Measurements from ENCODE around the gene NTMT1. TPM values are rescaled to one million over a fixed set of nuclear protein-coding genes. Genes with fewer than 3 reads are reported as not detected.
"Not testable (repeated sequence)": the region's sequence is repeated elsewhere in the genome, so short reads cannot be mapped to it uniquely, and the experiment has no call there.

The NTMT1 gene
- total RNA-seq, 1 donor from 2014 or later, result 15.5 TPM

DNA sequence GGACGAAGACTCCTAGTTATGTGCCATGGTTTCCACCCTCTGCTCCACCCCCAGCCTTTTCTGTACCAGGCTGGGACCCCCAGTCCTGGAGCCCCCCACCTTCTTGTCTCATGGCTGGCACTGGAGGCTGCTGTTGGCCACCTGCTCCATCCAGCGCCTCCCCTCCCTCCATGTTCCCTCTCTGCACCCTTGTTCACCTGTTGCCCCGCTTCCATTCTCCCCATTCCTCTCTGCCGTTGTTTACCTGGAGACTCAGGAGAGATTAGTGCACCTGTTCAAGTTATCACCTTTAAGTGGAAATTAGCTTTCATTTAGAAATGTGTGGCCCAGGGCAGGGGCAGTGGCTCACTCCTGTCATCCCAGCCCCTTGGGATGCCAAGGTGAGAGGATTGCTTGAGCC is 7.2 kb downstream of the NTMT1 start:
- DNase-seq (ENCODE audit: extremely low spot score in 2 of 2), result no peak
- TF ChIP-seq POLR2AphosphoS5 (IDR thresholded peaks at IDR 0.05; ENCODE audit: insufficient read depth in 1 of 2, low read depth in 1 of 2) (no peak), POLR2A (IDR thresholded peaks at IDR 0.05) (no peak)
- TF ChIP-seq, protein P1, sequence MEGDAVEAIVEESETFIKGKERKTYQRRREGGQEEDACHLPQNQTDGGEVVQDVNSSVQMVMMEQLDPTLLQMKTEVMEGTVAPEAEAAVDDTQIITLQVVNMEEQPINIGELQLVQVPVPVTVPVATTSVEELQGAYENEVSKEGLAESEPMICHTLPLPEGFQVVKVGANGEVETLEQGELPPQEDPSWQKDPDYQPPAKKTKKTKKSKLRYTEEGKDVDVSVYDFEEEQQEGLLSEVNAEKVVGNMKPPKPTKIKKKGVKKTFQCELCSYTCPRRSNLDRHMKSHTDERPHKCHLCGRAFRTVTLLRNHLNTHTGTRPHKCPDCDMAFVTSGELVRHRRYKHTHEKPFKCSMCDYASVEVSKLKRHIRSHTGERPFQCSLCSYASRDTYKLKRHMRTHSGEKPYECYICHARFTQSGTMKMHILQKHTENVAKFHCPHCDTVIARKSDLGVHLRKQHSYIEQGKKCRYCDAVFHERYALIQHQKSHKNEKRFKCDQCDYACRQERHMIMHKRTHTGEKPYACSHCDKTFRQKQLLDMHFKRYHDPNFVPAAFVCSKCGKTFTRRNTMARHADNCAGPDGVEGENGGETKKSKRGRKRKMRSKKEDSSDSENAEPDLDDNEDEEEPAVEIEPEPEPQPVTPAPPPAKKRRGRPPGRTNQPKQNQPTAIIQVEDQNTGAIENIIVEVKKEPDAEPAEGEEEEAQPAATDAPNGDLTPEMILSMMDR (IDR thresholded peaks at IDR 0.05), result no peak
- H3K9me3 ChIP-seq, result no peaks in the 10 kb centered on the region
- peaks cover 38% of the 10 kb centered on the region for H3K4me1 ChIP-seq
- intact Hi-C loops (cut with DNase I), result no loop called here
- no peak overlapping the region for H3K4me3 ChIP-seq
- peaks cover 3 to 57% of the 10 kb centered on the region in 2 donors for H3K36me3 ChIP-seq
- no peak overlapping the region for H3K27ac ChIP-seq
- no peaks in the 10 kb centered on the region for H3K27me3 ChIP-seq

DNA sequence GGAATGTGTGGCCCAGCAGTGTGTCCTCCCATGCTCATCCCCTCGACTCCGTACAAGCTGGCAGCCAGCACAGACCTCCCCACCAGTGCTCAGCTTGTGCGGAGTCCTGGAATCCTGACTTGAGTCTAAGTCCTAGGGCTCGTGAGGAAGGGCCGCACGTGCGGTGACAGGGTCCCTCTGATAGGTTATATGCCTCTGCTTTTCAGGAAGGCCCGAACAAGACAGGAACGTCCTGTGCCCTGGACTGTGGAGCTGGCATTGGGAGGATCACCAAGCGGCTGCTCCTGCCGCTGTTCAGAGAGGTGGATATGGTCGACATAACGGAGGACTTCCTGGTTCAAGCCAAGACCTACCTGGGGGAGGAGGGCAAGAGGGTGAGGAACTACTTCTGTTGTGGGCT is 7.9 kb downstream of the NTMT1 start:
- Histone ChIP-seq H3K27me3 (no peaks in the 10 kb centered on the region), H3K27ac (no peak overlapping the region), H3K9me3 (no peaks in the 10 kb centered on the region), H3K4me1 (peaks cover 31% of the 10 kb centered on the region), H3K4me3 (no peak overlapping the region), H3K36me3 (peaks cover 3 to 63% of the 10 kb centered on the region in 2 donors)
- DNase-seq (ENCODE audit: extremely low spot score in 2 of 2), result no peak
- TF ChIP-seq POLR2AphosphoS5 (IDR thresholded peaks at IDR 0.05; ENCODE audit: insufficient read depth in 1 of 2, low read depth in 1 of 2) (no peak), POLR2A (IDR thresholded peaks at IDR 0.05) (no peak)
- TF ChIP-seq, protein P1 (IDR thresholded peaks at IDR 0.05), result no peak
- intact Hi-C loops (cut with DNase I), result no loop called here

DNA sequence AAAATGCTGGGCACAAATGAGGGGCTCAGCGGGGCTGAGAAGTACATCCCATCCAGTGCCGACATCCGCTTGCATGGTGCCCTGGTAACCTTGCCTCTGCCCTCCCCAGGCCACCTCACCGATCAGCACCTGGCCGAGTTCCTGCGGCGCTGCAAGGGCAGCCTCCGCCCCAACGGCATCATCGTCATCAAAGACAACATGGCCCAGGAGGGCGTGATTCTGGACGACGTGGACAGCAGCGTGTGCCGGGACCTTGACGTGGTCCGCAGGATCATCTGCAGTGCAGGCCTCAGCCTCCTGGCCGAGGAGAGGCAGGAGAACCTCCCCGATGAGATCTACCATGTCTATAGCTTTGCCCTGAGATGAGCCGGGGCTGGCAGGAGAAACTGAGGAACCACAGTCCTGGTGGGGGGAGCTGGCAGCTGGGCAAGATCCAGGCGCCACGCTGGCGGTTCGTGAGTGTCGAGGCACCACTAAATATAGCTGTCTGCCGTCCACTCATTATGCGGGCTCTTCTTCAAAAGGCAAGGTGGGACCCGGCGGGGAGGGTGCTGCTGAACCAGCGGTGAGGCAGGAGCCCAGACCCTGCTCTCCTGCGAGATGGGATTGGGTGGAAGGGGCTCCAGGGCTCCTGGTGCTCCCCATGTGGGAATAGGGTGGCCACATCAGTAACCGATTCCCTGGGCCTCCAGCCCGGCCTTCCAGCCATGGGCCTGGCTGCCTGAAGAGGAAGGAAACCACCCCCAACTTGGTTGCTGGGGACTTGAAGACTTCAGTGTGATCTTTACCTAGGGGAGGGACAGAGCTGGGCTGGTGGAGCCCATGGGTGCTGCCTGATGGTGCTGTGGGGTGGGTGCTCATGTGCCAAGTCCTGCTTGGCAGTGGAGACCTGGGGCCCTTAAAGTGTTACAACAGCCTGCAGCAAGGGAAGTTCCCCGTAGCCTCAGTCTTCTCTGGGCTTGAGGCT is 9.4 kb downstream of the NTMT1 start:
- Histone ChIP-seq H3K4me3 (no peak overlapping the region), H3K36me3 (peaks cover 3 to 66% of the 10 kb centered on the region in 2 donors), H3K27ac (no peak overlapping the region), H3K9me3 (no peaks in the 10 kb centered on the region), H3K4me1 (peaks cover 30% of the 10 kb centered on the region), H3K27me3 (no peaks in the 10 kb centered on the region)
- intact Hi-C loops (cut with DNase I), result no loop called here
- no peak for TF ChIP-seq POLR2A (IDR thresholded peaks at IDR 0.05)
- TF ChIP-seq POLR2AphosphoS5 (IDR thresholded peaks at IDR 0.05; ENCODE audit: insufficient read depth in 1 of 2, low read depth in 1 of 2), result no peak
- TF ChIP-seq, protein P1 (IDR thresholded peaks at IDR 0.05), result no peak
- no peak for DNase-seq (ENCODE audit: extremely low spot score in 2 of 2)

DNA sequence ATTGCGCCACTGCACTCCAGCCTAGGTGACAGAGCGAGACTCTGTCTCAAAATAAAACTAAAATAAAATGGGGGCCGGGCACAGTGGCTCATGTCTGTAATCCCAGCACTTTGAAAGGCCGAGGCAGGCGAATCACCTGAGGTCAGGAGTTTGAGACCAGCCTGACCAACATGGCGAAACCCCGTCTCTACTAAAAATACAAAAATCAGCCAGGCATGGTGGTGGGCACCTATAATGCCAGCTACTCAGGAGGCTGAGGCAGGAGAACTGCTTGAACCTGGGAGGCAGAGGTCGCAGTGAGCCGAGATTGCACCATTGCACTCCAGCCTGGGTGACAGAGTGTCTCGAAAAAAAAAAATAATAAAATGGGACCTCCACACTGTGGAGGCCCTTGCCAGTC is 10.4 kb downstream of the NTMT1 start:
- H3K4me1 ChIP-seq, result peaks cover 30% of the 10 kb centered on the region
- H3K9me3 ChIP-seq; DNase-seq (ENCODE audit: extremely low spot score in 2 of 2); H3K27me3 ChIP-seq; H3K4me3 ChIP-seq; intact Hi-C loops (cut with DNase I); H3K27ac ChIP-seq: not testable (repeated sequence)
- peaks cover 3 to 66% of the 10 kb centered on the region in 2 donors for H3K36me3 ChIP-seq

DNA sequence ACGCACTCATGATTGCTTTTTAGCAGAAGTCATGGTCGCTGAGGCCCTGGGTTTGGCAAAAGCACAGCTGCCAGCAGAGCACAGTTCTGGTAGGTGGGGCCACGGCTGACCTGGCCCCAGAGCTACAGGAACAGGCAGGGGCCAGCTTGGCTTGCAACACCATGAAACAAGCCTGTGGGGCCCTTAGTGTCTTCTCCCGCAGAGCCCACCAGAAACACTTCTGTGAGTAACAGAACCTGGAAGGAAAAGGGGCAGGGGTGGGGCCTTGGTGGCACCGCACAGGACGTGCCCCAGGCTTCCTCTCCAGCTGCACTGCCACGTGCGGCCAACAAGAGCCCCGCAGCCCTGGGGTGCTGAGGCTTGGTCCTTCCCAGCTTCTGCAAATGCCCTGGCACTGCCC is 11.1 kb downstream of the NTMT1 start:
- peaks cover 3 to 66% of the 10 kb centered on the region in 2 donors for H3K36me3 ChIP-seq

More for the DNA sequence above, 11.1 kb downstream of the NTMT1 start:
- no peaks in the 10 kb centered on the region for H3K27me3 ChIP-seq
- TF ChIP-seq, protein P1 (IDR thresholded peaks at IDR 0.05), result no peak
- no peak for TF ChIP-seq POLR2AphosphoS5 (IDR thresholded peaks at IDR 0.05; ENCODE audit: insufficient read depth in 1 of 2, low read depth in 1 of 2)
- TF ChIP-seq POLR2A (IDR thresholded peaks at IDR 0.05), result no peak
- no peak overlapping the region for H3K4me3 ChIP-seq
- no peak for DNase-seq (ENCODE audit: extremely low spot score in 2 of 2)
- no peak overlapping the region for H3K27ac ChIP-seq
- H3K9me3 ChIP-seq, result no peaks in the 10 kb centered on the region
- peaks cover 27% of the 10 kb centered on the region for H3K4me1 ChIP-seq
- intact Hi-C loops (cut with DNase I), result no loop called here
